Thyroid gland (tissue), 4 donors: Measurements from ENCODE around the gene COL6A2.

ENCODE experiments used
- CTCF ChIP-seq, 6 experiments: fragments of 200-600 bp in 3 of 6; fragments of 450-650 bp in 3 of 6; sonication (generic) in 3 of 6; IDR thresholded peaks; one replicate each; pipeline ENCODE4 v1.5.1; 2016 to 2019; ENCODE audit warnings: antibody characterized with exemption in 6 of 6, mild to moderate bottlenecking in 2 of 6, inconsistent platforms in 1 of 6, moderate library complexity in 1 of 6
- POLR2A ChIP-seq, 2 donors: fragments of 450-650 bp; IDR thresholded peaks; one replicate each; pipeline ENCODE4 v1.6.1; 2017; ENCODE audit warnings: antibody characterized with exemption in 2 of 2, mild to moderate bottlenecking in 2 of 2, moderate library complexity in 1 of 2

GRCh38 chr21:46151989-46152926, 54.3 kb downstream of the COL6A2 start:
- TF ChIP-seq CTCF (IDR thresholded peaks at IDR 0.05) (no peak), POLR2A (IDR thresholded peaks at IDR 0.05) (no peak)
